Cortex of kidney (tissue), 1 donor: ENCODE results near the gene SERTM1.

Experiments used
- DNase-seq: peaks from one replicate; lab custom pipeline; 2025; lab: John Stamatoyannopoulos, UW

SERTM1 gene

DNA sequence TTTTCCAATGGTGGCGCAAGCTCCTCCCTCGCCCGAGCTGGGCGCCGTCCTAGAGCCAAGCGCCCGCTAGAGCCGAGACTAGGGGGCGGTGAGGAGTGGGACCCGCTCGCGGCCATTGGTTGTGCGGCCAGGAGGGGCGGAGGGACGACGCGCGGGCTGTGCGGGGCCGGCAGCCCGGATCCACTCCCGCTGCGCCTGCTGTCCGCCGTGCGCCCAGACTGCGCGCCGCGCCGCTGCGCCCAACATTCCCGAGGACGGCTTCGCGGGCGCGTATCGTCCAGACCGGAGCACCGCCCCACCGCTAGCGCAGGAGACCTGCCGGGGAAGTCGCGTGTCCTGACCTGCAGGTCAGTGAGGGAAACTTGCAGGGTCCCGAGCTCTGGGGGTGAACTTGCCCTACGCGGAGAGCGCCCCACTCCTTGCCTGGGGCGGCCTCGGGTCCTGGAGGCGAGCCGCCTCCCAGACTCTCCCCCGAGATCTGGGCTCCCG, at the start of gene SERTM1:
Gene SERTM1, plus strand, starts transcription at position 183 of the 489 bp plus-strand sequence. CDS start 21,059 bp downstream, outside the sequence.
- no peak for DNase-seq

DNA sequence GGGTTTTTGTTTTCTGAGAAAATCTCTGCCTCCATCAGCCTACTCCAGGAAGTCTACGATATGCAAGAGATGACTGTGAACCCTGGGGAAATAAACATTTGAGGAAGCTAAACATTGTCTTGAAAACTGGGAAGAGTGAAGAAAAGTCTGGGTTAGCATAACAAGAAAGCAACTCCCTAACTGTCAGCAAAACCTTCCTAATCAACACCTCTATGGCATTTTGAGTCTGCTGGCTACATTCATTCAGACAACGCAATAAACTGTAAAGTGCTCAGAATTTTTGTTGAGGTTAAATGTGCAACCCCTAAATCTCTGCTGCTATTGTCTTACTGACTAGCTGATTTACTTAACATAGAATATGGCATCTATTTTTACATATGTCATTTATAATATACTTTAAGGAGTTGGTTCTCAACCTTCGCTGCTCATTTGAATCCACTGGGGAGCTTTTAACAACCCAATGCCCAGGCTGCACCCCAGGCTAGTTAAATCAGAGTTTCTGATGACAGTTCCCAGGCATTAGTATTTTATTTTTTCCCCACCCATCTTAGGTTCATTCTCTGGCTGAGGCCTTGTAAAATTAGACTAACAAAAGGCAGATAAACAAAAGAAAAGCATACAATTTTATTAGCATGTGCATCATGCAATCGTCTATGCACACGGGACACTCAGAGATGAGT, 45.3 kb upstream of the SERTM1 start:
- DNase-seq, result no peak

DNA sequence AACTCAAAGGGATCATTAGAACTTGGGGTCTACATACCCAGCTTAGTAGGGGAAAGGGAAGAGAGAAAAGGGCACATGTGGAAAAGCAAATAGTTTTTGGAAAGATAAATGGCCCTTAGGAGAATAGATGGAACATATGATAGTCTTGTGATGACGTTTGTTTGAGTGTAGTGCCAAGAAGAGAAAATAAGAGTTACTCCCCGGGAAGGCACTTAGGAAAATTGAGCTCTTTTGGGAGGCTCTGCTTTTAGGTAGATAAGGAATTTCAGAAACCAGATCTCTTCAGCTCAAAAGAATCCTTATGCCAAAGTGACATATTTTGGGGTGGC, 44.8 kb upstream of the SERTM1 start:
- no peak for DNase-seq

DNA sequence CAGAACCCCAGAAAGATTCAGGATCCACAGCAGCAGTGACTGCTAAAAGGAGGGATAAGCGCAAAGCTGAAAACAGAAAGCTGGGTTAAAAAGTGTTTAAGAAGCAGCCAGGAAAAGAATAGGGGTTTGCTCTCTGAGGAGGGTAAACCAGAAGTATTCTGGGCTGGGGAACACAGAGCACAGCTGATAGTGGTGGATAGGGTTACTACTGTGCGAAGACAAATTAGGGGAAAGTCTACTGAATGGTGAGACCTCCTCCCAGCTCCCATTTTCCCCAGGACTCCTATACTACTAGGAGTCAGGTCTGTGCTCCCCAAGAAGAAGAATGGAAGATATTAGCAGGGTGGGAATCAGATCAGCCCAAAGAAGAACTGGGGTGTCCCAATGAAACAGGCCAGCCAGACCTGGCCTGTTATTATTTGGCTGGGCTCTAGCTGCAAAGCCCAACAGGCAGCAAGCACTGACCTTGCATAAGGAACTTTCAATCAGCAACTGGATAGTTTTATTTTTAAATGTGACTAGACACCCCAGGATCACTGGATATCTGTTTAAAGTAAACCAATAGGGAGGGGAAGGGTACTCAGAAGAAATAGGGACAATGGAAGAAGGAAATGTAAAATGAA, 43.5 kb upstream of the SERTM1 start:
- no peak for DNase-seq

DNA sequence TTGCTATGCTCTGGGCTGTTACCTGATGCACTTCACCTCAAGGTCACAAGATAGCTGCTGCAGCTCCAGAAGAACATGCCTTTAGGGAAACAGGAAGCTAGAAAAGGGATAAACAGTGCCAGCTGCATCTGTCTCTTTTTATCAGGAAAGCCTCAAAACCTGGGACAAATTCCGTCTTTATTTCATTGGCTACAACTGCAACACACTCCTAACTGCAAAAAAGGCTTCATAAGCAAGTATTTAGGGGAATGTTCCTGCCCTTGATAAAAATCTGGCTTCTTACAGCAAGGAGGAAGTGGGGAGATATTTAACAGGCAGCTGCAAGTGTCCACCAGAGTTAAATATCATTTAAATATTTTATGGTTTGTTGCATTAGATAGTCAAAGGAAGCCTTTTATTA, 34.2 kb upstream of the SERTM1 start:
- no peak for DNase-seq

DNA sequence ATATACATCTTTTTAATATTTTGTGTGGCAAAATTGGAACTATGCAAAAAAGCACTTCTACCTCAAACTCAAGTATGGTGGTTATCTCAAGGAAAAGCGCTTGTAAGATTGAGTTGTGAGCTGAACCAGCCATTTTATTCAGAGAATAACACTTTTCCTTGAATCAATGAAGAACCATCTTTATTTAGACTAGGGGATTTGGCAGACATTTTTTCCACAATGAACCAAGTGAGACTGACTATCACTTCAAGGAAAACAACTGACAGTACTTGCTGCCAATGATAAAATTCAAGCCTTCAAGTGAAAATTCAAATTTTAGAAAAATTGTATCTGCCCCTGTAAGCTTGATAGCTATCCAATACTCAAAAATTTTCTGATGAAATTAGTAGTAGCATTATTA, 23.2 kb upstream of the SERTM1 start:
- no peak for DNase-seq

DNA sequence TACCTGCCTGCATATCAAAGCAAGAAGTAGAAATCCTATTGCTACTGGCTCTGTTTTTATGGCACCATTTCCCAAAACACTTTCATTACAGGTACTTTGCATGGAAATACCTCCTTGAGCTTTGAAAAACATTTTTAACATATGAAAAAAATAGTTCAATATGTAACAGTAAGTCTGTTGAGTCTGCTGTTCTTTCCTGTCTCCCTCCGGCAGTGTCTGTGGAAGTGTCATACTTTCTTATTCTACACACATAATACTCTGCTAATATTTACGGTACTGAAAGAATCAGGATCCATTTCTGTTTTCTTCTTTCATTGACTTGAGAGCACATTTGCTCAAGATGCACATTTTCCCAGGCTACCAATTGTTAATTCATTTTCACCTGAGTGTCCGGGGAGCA, 8.2 kb upstream of the SERTM1 start:
- no peak for DNase-seq

DNA sequence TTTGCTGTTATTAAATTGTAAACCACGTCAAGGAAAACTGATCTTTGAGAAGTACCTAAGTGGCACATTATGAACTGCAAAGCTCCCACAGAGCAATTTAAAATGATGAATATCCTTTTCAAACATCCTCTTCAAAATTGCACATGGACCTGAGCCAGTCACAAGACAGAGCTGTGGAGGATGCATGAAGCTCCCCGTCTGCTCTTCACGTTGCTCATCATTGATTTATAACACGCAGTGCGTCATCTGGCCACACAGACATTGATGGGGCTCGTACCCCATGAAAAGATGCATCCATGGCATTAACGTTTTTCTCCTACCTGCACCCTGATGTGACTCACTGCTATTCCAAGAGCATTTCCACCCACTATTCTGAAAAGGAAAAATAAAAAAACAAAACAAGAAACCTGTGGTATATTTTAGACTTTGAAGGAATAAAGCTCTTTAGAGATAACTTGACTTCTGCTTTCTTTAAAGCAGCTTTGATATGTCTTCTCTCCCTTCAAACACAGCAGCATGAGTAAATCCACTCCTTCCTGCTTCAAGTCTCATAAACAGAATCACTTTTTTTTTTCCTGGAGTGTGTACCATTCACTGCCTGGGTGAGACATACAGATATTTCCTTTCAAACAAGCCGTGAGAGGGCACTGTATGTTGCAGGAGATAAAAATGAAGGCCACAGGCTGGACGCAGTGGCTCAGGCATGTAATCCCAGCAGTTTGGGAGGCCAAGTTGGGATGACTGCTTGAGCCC, 7.2 kb upstream of the SERTM1 start:
- DNase-seq, result no peak

DNA sequence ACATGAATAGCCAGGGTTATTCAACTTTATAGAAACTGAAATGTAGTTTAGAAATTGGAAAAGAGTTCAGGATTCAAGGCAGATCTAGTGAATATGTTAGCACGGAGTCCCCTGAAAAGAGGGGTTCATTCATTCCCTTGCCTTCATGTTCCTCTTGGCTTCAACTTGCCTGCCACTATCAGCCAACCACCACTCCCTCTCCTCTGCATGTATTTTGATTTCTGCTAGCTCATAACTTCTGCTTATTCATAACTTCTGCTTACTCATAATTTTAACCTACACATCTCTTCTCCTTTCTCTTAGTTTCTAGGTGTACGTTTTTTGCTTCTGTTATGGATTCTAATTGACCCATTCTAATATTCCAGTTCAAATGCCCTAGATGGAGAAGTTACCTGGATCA, 5.5 kb upstream of the SERTM1 start:
- no peak for DNase-seq

DNA sequence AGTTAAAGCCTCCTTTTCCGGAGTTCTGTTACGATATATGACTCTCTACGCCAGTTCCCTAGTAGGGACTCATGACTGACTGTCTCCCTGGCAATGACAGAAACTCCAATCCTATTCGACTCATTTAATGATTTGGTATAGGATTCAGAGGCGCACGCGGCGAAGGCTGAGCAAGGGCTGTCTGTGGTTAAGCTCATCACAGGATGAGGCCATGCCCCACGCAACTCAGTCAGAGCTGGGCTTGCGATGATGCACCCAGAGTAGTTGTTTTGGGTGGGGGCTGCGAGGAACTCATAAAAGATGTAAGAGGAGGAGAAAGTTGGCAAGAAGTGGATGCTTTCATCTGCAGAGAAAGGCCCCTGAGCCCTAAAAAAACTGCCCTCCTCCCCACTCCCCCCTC, 468 bp upstream of the SERTM1 start:
- DNase-seq, result no peak

DNA sequence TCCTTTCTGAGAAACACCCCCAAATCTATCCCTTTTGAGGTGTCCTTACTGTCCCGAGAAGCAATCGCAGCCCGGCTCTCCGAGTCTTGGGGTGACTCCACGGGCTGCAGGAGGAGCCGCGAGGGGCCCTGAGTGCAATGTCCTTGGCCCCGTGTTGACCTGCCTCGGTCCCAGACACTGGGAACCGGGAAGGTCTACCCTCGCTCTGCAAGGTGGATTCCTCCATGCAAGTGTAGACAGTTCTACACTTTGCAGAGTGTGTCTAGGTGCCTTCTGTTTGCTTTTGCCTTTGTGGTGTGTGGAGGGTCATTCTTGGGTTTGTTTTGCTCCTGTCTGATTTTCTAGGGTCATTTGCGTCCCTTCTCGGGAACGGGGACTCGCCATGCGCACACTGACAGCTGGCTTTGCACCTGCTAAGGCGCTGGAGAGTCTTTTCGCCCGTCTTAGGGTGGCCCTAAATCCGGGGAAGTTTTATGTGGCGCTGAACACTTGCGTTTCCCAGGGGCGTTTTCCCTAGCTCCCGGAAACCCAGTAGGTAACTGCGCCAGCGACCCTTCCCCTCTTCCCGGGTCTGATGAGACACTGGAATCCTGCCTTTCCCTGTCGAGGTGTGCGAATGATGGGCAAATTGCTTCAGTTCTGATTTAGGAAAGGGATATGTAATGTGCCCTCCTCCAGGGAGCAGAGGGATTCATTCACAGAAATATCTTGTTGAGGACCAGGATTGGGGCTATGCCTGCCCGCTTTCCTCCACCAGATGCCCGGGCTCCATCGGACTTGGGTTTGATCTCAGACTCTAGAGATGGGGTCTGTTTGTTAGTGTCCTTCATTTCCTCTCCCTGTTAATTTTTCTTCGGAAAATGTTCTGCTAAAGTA, 755 bp downstream of the SERTM1 start:
- no peak for DNase-seq

DNA sequence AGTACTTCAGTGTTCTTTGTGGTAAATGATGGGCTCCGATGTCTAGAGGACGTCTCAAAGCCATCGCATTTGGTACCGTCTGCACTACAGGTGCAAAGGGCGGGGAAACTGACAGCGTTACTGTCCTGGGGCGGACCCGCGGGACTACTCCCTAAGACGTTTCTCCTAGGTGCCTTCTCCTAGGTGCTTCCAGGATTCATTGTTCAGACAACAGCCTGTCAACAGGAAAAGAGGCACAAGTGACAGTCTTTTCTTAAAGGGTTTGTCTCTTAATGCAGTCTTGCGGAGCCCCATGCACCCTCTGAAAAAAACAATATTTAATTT, 1.4 kb downstream of the SERTM1 start:
- DNase-seq, result no peak

DNA sequence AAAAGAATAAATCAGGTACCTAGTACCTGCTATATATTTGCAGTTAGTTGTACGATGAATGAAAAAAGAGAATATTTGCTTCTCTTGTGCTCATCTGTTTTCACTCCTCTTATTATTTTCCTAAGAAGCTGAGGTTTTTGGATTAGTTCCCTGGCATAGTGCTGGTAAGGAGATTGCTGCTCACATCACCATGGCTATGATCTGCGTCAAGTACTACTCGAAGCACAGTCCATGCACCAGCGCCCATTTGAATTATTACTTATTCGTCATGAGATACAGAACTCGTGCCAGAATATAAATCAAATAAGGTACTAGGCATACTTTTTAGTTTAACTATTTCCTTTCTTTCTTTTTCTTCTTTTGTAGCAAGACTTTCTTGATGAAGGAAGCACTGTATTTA, 7.1 kb downstream of the SERTM1 start:
- DNase-seq, result no peak

DNA sequence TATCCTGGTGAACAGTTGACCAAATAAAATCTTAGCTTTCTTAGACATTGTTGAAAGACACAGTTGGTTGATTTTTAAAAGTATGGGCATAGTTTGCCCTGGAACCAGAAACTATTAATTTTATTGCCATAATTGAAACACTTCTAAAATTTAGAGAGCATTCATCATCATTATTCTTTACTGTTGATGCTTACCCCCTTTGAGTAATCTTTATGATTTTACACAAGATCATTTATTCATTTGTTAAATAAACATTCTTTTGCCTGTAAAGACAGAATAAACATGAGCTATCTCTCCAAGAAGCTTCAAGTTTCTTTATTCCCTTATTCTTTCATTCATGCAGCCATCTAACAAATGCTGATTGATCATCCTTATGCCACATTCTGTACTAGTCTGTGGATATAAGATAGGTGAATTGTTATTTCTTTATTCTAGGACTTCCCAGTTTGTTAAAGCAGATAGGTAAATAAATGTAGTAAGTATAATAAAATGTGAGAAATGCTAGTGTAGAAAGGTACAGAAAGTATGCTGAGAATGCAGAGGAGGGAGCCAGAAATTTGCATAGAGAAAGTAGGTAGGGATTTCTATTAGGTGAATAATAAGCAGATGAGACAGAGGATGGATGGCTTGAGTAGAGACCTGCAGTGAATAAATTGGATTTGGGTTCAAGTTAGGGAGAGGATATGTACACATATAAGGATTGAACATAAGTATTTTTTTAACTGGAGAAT, 8.2 kb downstream of the SERTM1 start:
- DNase-seq, result no peak

DNA sequence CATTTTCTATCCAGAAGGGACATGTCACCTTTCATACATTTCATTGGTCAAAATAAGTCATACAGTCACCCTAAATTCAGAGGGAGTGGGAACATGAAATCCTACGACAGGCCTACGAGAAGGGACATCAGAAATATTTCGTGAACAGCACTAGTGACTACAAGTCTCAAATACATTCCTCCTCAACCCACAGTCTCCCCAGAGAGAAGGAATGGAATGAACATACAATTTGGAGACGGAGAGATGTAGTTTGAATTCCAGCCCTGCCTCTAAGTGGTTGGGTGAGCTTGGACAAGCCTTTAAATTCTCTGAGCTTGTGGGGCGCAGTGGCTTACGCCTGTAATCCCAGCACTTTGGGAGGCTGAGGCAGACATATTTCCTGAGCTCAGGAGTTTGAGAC, 9.9 kb downstream of the SERTM1 start:
- DNase-seq, result no peak

DNA sequence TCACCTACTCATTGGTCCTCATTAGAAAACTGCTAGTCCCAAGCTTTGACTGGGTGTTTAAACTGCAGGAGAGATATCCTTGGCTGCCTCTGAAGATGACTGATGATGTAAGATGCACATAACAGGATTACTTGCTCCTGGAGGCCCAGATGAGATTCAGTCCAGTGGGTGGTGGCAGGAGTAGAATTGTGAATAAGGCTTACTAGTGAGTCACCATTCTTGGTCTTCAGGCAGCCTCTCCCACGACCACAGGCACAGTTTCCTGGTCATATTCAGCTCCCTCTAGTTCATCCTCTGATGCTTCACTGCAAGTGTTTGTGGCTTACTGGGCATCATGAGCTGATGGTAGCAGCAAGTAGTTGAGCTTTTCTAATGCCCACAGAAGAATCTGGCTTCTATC, 12.1 kb downstream of the SERTM1 start:
- no peak for DNase-seq

DNA sequence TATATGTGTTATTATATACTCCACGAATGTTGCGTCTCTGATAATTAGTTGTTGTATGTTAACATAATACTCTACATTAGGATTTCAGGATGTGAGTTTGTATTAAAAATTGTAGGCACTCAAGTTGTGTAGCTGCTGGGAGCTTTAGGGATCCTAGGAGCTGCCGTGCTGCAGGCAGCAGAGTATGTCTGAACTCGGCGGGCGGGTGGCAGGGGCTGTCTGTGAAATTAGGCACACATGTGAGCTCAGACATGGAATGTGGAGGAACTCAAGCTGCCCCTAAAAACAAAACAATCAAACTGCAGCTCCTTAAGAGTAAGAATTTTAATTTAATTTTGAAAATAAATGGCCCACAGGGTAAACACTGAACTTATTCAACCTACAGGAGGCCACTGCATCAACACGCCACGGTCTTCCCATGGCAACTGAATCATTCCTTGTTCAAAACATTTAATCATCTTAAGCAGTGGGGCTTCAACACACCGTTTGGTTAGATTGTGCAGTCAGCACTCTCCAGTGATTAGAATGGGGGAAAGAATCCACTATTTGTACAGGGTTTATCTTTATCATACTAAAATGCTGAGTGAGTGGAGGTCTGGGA, 22.7 kb downstream of the SERTM1 start:
- DNase-seq, result no peak

DNA sequence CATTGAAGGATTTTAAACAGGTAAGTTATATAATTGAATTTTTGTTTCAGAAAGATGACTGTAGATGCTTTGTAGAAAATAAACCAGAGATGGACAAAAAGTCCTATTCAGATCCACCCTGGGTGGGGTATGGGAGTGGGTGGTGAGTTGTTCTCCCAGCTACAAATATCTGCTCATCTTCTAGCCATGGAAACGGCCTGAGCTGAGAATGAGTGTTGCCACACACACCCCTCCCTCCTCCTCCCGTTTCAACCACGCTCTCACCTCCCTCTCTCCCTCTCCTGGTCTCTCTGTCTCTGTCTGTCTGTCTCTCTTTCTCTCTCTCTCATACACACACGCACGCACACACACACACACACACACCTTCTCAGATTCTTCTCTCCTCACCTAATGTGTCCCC, 26.4 kb downstream of the SERTM1 start:
- no peak for DNase-seq

DNA sequence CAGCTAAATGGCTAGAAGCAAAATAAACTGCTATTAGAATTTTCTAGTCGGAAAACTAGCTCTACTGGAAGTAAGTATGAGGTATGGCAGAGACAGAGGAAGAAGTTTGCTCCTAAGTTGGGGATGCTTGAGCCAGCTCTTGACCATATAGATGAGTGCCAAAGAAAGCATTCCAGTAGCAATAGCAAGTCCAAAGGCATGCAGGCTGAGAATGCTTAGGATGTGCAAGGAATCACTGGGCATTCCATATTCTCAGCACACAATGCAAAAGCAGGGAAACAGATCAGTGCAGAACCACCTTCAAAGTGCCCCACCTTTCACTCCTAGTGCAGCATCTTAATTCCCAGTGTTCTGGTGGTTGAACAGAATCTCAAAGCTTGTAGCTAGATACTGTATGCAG, 32.9 kb downstream of the SERTM1 start:
- DNase-seq, result no peak

DNA sequence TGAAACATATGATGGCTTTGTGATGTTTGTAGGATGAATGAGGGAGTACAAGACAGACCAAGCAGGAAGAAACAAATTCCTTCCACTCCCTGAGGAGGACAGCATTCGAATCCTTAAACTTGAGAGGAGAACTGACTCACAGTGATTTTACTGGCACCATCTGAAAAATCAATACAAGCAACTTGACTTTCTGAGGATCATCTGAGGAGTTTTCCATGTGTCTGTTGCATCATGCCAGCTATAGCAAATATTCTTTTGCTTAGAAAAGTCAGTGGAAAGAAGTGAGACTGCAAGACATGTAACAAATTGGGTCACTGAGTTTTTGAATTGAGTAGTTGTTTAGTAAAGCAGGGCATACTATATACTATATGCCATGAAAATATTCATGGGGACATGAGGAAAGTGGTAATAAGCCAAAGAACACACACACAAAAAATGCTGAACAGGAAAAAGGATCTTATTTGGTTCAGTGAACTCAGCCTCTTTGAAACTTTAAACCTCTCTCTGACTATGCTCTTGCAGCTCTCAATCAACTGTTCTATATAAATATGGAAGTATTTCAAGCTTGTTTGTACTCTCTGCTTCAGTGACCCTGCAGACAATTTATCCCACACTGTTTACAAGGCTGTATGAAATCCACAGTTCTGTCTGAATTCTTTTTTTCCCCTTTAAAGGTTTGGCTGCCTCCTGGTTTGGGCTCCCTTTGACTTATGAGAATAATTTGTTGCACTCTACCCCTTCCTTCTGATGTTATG, 35.5 kb downstream of the SERTM1 start:
- DNase-seq, result no peak

DNA sequence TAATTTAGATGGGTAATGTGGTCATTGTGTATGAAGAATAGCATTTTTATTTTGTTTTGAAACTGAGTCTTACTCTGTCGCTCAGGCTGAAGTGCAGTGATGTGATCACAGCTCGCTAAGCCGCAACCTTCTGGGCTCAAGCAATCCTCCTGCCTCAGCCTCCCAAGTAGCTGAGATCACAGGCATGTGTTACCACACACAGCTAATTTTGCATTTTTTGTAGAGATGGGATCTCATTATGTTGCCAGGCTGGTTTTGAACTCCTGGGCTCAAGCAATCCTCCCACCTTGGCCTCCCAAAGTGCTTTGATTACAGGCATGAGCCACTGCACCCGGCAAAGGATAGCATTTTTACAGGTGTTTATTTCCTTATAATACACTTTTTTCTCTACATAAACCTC, 36.6 kb downstream of the SERTM1 start:
- no peak for DNase-seq
